ENCODE results near the gene L3MBTL4.

GRCh38 chr18:6086731-6087130, 328.0 kb downstream of the L3MBTL4 start:
- TF ChIP-seq CTCF (IDR thresholded peaks at IDR 0.05) (no peak), POLR2A (IDR thresholded peaks at IDR 0.05) (no peak)

Data from esophagus squamous epithelium (tissue), 4 donors.